OCI-LY7 (cell line): Measurements from ENCODE around the gene SLC16A12.
A peak's percentile ranks its signal among the peaks of the same experiment; 100 is the strongest.

Experiments
- CTCF ChIP-seq: fragments of 200-600 bp; sonication (generic); conservative IDR thresholded peaks from 2 replicates; pipeline ENCODE4 v1.5.1; 2014; ENCODE audit warnings: mild to moderate bottlenecking, antibody characterized with exemption, low read length, moderate library complexity, mixed read lengths
- EZH2phosphoT487 ChIP-seq: fragments of 200-600 bp; sonication (generic); IDR thresholded peaks from 2 replicates; pipeline ENCODE4 v1.6.1; 2018; ENCODE audit warnings: low read depth, borderline replicate concordance, mild to moderate bottlenecking, mixed run types, antibody characterized with exemption, low read length, moderate library complexity, mixed read lengths

GRCh38 chr10:89466599-89467035, 68.8 kb downstream of the SLC16A12 start:
- peak; percentile 46; the same call in 1 of the 2 replicates for TF ChIP-seq CTCF
- TF ChIP-seq EZH2phosphoT487 = no peak
